GM23338 (cell line): Measurements from ENCODE around the gene FBXO30. TPM values are rescaled to one million over a fixed set of nuclear protein-coding genes. Genes with fewer than 3 reads are reported as not detected.

ENCODE experiments used
- ATAC-seq: fragments of 200-7000 bp; cut with Tn5 transposase; 3 replicates; pipeline ENCODE4 v1.9.1; 2020
- DNase-seq: peaks from one replicate; pipeline ENCODE4 v3.0.0-alpha.2; 2015; ENCODE audit warnings: low spot score
- H2AFZ ChIP-seq: fragments of 200-600 bp; sonication (generic); 2 replicates; pipeline ENCODE4 v1.8.0; 2016; ENCODE audit warnings: antibody characterized with exemption, mild to moderate bottlenecking, moderate library complexity
- H3F3A ChIP-seq: fragments of 200-600 bp; sonication (generic); replicated peaks from 2 replicates; pipeline ENCODE4 v1.8.0; 2017; ENCODE audit warnings: antibody characterized with exemption, mixed run types, low read depth
- H3K27ac ChIP-seq: fragments of 200-600 bp; sonication (generic); 2 replicates; pipeline ENCODE4 v1.6.1; 2016; ENCODE audit warnings: low read depth
- H3K27me3 ChIP-seq: fragments of 200-600 bp; sonication (generic); 2 replicates; pipeline ENCODE4 v1.8.0; 2016; ENCODE audit warnings: mild to moderate bottlenecking, mixed run types, moderate library complexity; ENCODE audit not compliant: insufficient read depth
- H3K36me3 ChIP-seq: fragments of 200-600 bp; sonication (generic); 2 replicates; pipeline ENCODE4 v1.8.0; 2016; ENCODE audit warnings: mild to moderate bottlenecking; ENCODE audit not compliant: insufficient read depth
- H3K4me1 ChIP-seq: fragments of 200-600 bp; sonication (generic); 2 replicates; pipeline ENCODE4 v1.8.0; 2016; ENCODE audit warnings: mild to moderate bottlenecking, moderate library complexity; ENCODE audit not compliant: insufficient read depth
- H3K4me2 ChIP-seq: fragments of 200-600 bp; sonication (generic); 2 replicates; pipeline ENCODE4 v1.7.1; 2017; ENCODE audit warnings: mixed run types
- H3K4me3 ChIP-seq: fragments of 200-600 bp; sonication (generic); 2 replicates; pipeline ENCODE4 v1.6.1; 2016; ENCODE audit warnings: mixed run types
- H3K79me2 ChIP-seq: fragments of 200-600 bp; sonication (generic); replicated peaks from 2 replicates; pipeline ENCODE4 v1.8.0; 2017; ENCODE audit warnings: mild to moderate bottlenecking; ENCODE audit not compliant: insufficient read depth
- H3K9me2 ChIP-seq: fragments of 200-600 bp; sonication (generic); 2 replicates; pipeline ENCODE4 v1.8.0; 2017; ENCODE audit not compliant: insufficient read depth
- H4K20me1 ChIP-seq: fragments of 200-600 bp; sonication (generic); replicated peaks from 2 replicates; pipeline ENCODE4 v1.8.0; 2017; ENCODE audit warnings: mild to moderate bottlenecking; ENCODE audit not compliant: insufficient read depth
- H3K27ac Mint-ChIP-seq: 2 replicates; pipeline ENCODE4 v1.8.0; 2020; ENCODE audit warnings: inconsistent platforms, mild to moderate bottlenecking, moderate library complexity, mixed read lengths
- H3K27me3 Mint-ChIP-seq: 3 replicates; pipeline ENCODE4 v1.8.0; 2022; ENCODE audit warnings: low read depth, mild to moderate bottlenecking, moderate library complexity, mixed read lengths, inconsistent platforms; ENCODE audit not compliant: insufficient read depth, poor library complexity
- H3K36me3 Mint-ChIP-seq: 3 replicates; pipeline ENCODE4 v1.8.0; 2021; ENCODE audit warnings: low read depth, mild to moderate bottlenecking, inconsistent platforms, moderate library complexity, mixed read lengths
- H3K4me1 Mint-ChIP-seq: 3 replicates; pipeline ENCODE4 v1.8.0; 2020; ENCODE audit warnings: mild to moderate bottlenecking, inconsistent platforms, mixed read lengths
- H3K4me3 Mint-ChIP-seq: 3 replicates; pipeline ENCODE4 v1.8.0; 2021; ENCODE audit warnings: moderate library complexity, mild to moderate bottlenecking, inconsistent platforms, mixed read lengths
- H3K9me3 Mint-ChIP-seq: 3 replicates; pipeline ENCODE4 v1.8.0; 2020; ENCODE audit warnings: moderate library complexity, mild to moderate bottlenecking, inconsistent platforms, mixed read lengths
- CREB1 ChIP-seq: fragments of 250-450 bp; sonication (Bioruptor Pico); IDR thresholded peaks from 2 replicates; pipeline ENCODE4 v1.5.0; 2020; ENCODE audit warnings: low read depth, mild to moderate bottlenecking, moderate library complexity
- EZH2 ChIP-seq: fragments of 200-600 bp; sonication (generic); IDR thresholded peaks from one replicate; pipeline ENCODE4 v1.8.0; 2017; ENCODE audit warnings: antibody characterized with exemption, mild to moderate bottlenecking, low read depth; ENCODE audit not compliant: unreplicated experiment
- EZH2phosphoT487 ChIP-seq: fragments of 200-600 bp; sonication (generic); IDR thresholded peaks from one replicate; pipeline ENCODE4 v1.8.1; 2018; ENCODE audit warnings: antibody characterized with exemption; ENCODE audit not compliant: unreplicated experiment
- JUNB ChIP-seq: IDR thresholded peaks from one replicate; pipeline ENCODE4 v1.6.1; 2016; ENCODE audit warnings: antibody characterized with exemption; ENCODE audit not compliant: unreplicated experiment
- NANOG ChIP-seq: IDR thresholded peaks from 2 replicates; pipeline ENCODE4 v1.6.1; 2016; ENCODE audit warnings: antibody characterized with exemption, borderline replicate concordance
- POLR2AphosphoS5 ChIP-seq: IDR thresholded peaks from 2 replicates; pipeline ENCODE4 v1.6.1; 2016; ENCODE audit warnings: antibody characterized with exemption, low read depth
- STAT1 ChIP-seq: IDR thresholded peaks from one replicate; pipeline ENCODE4 v1.6.1; 2016; ENCODE audit warnings: antibody characterized with exemption; ENCODE audit not compliant: unreplicated experiment
- ZNF114 ChIP-seq: fragments of 250-450 bp; sonication (Bioruptor Pico); IDR thresholded peaks from 2 replicates; pipeline ENCODE4 v1.5.0; 2020; ENCODE audit warnings: mild to moderate bottlenecking, moderate library complexity
- ZNF331 ChIP-seq: fragments of 250-450 bp; sonication (Bioruptor Pico); IDR thresholded peaks from 2 replicates; pipeline ENCODE4 v1.5.0; 2020; ENCODE audit warnings: low read depth, mild to moderate bottlenecking, moderate library complexity
- polyA plus RNA-seq: library from polyadenylated mRNA; unstranded; fragments of >200 nt; fragmentation: Nextera tagmentation; extraction: Ambion mirVana; gene quantifications from 2 replicates; pipeline ENCODE4 v1.2.1, GENCODE V29; 2016
- total RNA-seq: library from RNA; depleted of rRNA; stranded (reverse); fragments of >200 nt; shearing (Covaris generic); gene quantifications from 2 replicates; pipeline ENCODE4 v1.2.3, GENCODE V29; 2014
- TF ChIP-seq, protein P1 (sequence below): IDR thresholded peaks from 2 replicates; pipeline ENCODE4 v1.6.1; 2016; ENCODE audit warnings: antibody characterized with exemption
- TF ChIP-seq, protein P2 (sequence below): fragments of 250-450 bp; sonication (Bioruptor Pico); IDR thresholded peaks from 2 replicates; pipeline ENCODE4 v1.5.0; 2020; ENCODE audit warnings: mild to moderate bottlenecking, moderate library complexity
- TF ChIP-seq, protein P3 (sequence below): IDR thresholded peaks from one replicate; pipeline ENCODE4 v1.6.1; 2018; ENCODE audit warnings: antibody characterized with exemption; ENCODE audit not compliant: unreplicated experiment

Gene FBXO30
- total and polyA plus RNA-seq, 2 experiments from 2014 or later: 6.5 to 21.3 TPM

DNA sequence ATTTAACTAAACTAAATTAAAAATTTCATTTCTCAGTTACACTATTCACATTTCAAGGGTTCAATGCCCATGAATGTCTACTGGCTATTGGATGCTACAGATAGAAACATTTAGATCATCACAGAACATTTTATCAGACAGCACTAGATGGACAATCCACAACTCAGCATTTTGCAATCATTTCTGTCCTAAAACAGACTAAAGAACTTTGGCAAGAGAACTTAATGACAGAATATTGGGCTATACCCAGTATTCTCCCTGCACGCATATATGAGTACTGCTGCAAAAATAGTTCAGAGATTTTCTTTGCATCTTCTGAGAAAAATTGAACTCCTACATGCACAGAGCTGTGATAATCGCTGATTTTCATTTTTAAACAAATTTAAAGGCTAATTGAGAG, 36.1 kb upstream of the FBXO30 start:
- no peak overlapping the region for H3K4me3 ChIP-seq
- H3F3A ChIP-seq: no peaks in the 10 kb centered on the region
- no peak overlapping the region for H2AFZ ChIP-seq
- H3K9me3 Mint-ChIP-seq: no peaks in the 10 kb centered on the region
- no peaks in the 10 kb centered on the region for H3K27me3 ChIP-seq
- H3K4me2 ChIP-seq: no peak overlapping the region
- no peak for ATAC-seq
- no peaks in the 10 kb centered on the region for H3K4me1 ChIP-seq
- no peaks in the 10 kb centered on the region for H3K9me2 ChIP-seq
- no peaks in the 10 kb centered on the region; the same call in 2 of the 3 replicates for H3K36me3 Mint-ChIP-seq
- H3K4me1 Mint-ChIP-seq: no peaks in the 10 kb centered on the region
- H4K20me1 ChIP-seq: no peaks in the 10 kb centered on the region
- H3K4me3 Mint-ChIP-seq: no peak overlapping the region
- H3K27ac Mint-ChIP-seq: no peak overlapping the region
- TF ChIP-seq, protein P1, sequence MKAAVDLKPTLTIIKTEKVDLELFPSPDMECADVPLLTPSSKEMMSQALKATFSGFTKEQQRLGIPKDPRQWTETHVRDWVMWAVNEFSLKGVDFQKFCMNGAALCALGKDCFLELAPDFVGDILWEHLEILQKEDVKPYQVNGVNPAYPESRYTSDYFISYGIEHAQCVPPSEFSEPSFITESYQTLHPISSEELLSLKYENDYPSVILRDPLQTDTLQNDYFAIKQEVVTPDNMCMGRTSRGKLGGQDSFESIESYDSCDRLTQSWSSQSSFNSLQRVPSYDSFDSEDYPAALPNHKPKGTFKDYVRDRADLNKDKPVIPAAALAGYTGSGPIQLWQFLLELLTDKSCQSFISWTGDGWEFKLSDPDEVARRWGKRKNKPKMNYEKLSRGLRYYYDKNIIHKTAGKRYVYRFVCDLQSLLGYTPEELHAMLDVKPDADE: no peak
- TF ChIP-seq STAT1 (no peak), ZNF114 (CRISPR knock-in tag) (no peak), CREB1 (no peak), POLR2AphosphoS5 (no peak), NANOG (no peak), EZH2phosphoT487 (no peak), ZNF331 (CRISPR knock-in tag) (no peak), JUNB (no peak), EZH2 (no peak)
- TF ChIP-seq, protein P2, sequence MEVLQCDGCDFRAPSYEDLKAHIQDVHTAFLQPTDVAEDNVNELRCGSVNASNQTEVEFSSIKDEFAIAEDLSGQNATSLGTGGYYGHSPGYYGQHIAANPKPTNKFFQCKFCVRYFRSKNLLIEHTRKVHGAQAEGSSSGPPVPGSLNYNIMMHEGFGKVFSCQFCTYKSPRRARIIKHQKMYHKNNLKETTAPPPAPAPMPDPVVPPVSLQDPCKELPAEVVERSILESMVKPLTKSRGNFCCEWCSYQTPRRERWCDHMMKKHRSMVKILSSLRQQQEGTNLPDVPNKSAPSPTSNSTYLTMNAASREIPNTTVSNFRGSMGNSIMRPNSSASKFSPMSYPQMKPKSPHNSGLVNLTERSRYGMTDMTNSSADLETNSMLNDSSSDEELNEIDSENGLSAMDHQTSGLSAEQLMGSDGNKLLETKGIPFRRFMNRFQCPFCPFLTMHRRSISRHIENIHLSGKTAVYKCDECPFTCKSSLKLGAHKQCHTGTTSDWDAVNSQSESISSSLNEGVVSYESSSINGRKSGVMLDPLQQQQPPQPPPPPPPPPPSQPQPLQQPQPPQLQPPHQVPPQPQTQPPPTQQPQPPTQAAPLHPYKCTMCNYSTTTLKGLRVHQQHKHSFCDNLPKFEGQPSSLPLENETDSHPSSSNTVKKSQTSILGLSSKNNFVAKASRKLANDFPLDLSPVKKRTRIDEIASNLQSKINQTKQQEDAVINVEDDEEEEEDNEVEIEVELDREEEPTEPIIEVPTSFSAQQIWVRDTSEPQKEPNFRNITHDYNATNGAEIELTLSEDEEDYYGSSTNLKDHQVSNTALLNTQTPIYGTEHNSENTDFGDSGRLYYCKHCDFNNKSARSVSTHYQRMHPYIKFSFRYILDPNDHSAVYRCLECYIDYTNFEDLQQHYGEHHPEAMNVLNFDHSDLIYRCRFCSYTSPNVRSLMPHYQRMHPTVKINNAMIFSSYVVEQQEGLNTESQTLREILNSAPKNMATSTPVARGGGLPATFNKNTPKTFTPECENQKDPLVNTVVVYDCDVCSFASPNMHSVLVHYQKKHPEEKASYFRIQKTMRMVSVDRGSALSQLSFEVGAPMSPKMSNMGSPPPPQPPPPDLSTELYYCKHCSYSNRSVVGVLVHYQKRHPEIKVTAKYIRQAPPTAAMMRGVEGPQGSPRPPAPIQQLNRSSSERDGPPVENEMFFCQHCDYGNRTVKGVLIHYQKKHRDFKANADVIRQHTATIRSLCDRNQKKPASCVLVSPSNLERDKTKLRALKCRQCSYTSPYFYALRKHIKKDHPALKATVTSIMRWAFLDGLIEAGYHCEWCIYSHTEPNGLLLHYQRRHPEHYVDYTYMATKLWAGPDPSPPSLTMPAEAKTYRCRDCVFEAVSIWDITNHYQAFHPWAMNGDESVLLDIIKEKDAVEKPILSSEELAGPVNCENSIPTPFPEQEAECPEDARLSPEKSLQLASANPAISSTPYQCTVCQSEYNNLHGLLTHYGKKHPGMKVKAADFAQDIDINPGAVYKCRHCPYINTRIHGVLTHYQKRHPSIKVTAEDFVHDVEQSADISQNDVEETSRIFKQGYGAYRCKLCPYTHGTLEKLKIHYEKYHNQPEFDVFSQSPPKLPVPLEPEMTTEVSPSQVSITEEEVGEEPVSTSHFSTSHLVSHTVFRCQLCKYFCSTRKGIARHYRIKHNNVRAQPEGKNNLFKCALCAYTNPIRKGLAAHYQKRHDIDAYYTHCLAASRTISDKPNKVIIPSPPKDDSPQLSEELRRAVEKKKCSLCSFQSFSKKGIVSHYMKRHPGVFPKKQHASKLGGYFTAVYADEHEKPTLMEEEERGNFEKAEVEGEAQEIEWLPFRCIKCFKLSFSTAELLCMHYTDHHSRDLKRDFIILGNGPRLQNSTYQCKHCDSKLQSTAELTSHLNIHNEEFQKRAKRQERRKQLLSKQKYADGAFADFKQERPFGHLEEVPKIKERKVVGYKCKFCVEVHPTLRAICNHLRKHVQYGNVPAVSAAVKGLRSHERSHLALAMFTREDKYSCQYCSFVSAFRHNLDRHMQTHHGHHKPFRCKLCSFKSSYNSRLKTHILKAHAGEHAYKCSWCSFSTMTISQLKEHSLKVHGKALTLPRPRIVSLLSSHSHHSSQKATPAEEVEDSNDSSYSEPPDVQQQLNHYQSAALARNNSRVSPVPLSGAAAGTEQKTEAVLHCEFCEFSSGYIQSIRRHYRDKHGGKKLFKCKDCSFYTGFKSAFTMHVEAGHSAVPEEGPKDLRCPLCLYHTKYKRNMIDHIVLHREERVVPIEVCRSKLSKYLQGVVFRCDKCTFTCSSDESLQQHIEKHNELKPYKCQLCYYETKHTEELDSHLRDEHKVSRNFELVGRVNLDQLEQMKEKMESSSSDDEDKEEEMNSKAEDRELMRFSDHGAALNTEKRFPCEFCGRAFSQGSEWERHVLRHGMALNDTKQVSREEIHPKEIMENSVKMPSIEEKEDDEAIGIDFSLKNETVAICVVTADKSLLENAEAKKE (CRISPR knock-in tag): no peak
- TF ChIP-seq, protein P3, sequence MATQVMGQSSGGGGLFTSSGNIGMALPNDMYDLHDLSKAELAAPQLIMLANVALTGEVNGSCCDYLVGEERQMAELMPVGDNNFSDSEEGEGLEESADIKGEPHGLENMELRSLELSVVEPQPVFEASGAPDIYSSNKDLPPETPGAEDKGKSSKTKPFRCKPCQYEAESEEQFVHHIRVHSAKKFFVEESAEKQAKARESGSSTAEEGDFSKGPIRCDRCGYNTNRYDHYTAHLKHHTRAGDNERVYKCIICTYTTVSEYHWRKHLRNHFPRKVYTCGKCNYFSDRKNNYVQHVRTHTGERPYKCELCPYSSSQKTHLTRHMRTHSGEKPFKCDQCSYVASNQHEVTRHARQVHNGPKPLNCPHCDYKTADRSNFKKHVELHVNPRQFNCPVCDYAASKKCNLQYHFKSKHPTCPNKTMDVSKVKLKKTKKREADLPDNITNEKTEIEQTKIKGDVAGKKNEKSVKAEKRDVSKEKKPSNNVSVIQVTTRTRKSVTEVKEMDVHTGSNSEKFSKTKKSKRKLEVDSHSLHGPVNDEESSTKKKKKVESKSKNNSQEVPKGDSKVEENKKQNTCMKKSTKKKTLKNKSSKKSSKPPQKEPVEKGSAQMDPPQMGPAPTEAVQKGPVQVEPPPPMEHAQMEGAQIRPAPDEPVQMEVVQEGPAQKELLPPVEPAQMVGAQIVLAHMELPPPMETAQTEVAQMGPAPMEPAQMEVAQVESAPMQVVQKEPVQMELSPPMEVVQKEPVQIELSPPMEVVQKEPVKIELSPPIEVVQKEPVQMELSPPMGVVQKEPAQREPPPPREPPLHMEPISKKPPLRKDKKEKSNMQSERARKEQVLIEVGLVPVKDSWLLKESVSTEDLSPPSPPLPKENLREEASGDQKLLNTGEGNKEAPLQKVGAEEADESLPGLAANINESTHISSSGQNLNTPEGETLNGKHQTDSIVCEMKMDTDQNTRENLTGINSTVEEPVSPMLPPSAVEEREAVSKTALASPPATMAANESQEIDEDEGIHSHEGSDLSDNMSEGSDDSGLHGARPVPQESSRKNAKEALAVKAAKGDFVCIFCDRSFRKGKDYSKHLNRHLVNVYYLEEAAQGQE: no peak
- H3K79me2 ChIP-seq: no peaks in the 10 kb centered on the region
- no peaks in the 10 kb centered on the region for H3K36me3 ChIP-seq
- no peaks in the 10 kb centered on the region for H3K27me3 Mint-ChIP-seq
- no peak for DNase-seq
- H3K27ac ChIP-seq: no peak overlapping the region
